22Rv1 (cell line): Measurements from ENCODE around the gene MRRF.

Experiments
- ZFX ChIP-seq: fragments of 450-650 bp; IDR thresholded peaks from 2 replicates; pipeline ENCODE4 v1.6.1; 2017; ENCODE audit warnings: antibody characterized with exemption, borderline replicate concordance
- TF ChIP-seq, protein P1 (sequence below): fragments of 450-650 bp; IDR thresholded peaks from 2 replicates; pipeline ENCODE4 v1.5.1; 2017; ENCODE audit warnings: mild to moderate bottlenecking

DNA sequence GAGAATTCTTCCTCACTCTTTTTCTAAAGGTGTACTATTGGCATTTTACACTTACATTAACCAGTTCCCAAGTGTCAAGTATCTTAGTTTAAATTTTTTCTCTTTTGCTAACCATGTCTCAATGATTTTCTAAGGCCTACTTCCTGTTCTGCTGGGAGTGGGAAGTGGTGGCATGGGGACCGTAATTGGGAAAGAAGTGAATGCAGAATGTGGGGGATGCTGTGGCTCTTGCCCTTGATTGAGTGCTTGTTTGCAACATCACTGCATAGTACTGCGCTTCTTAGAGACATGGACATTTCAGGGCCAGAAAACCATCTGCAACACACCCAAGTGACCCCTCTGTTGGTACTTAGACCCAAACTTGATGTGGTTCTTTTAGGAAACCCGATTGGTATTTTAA, 32.8 kb downstream of the MRRF start:
- TF ChIP-seq, protein P1, sequence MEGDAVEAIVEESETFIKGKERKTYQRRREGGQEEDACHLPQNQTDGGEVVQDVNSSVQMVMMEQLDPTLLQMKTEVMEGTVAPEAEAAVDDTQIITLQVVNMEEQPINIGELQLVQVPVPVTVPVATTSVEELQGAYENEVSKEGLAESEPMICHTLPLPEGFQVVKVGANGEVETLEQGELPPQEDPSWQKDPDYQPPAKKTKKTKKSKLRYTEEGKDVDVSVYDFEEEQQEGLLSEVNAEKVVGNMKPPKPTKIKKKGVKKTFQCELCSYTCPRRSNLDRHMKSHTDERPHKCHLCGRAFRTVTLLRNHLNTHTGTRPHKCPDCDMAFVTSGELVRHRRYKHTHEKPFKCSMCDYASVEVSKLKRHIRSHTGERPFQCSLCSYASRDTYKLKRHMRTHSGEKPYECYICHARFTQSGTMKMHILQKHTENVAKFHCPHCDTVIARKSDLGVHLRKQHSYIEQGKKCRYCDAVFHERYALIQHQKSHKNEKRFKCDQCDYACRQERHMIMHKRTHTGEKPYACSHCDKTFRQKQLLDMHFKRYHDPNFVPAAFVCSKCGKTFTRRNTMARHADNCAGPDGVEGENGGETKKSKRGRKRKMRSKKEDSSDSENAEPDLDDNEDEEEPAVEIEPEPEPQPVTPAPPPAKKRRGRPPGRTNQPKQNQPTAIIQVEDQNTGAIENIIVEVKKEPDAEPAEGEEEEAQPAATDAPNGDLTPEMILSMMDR: no peak
- TF ChIP-seq ZFX: no peak
